PC-3 (cell line): Measurements from ENCODE around the gene TMSB4Y. TPM values are rescaled to one million over a fixed set of nuclear protein-coding genes. Genes with fewer than 3 reads are reported as not detected.

Experiments
- ATAC-seq: fragments of 200-7000 bp; cut with Tn5 transposase; 2 replicates; pipeline ENCODE4 v1.9.1; 2020; ENCODE audit warnings: mild to moderate bottlenecking, moderate library complexity
- BruUV-seq: library from RNA; stranded (reverse); fragments of 400-500 nt; replicated peaks from 2 replicates; lab custom pipeline; 2021; lab: Mats Ljungman, UMichigan
- CTCF ChIA-PET: fragments of 300-600 bp; sonication (Branson Sonifier 250); formaldehyde crosslinking; loops from one replicate; lab custom pipeline; 2022; ENCODE audit warnings: antibody characterized with exemption; lab: Charles Lee
- POLR2A ChIA-PET: fragments of 300-600 bp; sonication (Branson Sonifier 250); formaldehyde crosslinking; loops from one replicate; lab custom pipeline; 2022; ENCODE audit warnings: antibody characterized with exemption; ENCODE audit not compliant: unreplicated experiment; lab: Charles Lee
- DNase-seq: peaks from one replicate; pipeline ENCODE4 v3.0.0-alpha.2; 2015
- H2AFZ ChIP-seq: fragments of 300-600 bp; sonication (generic); 2 replicates; pipeline ENCODE4 v1.6.0; 2016; ENCODE audit warnings: antibody characterized with exemption, low read length
- H3F3A ChIP-seq: fragments of 300-600 bp; sonication (generic); one replicate; pipeline ENCODE4 v1.6.0; 2017; ENCODE audit warnings: antibody characterized with exemption, low read length, control low read depth, mild to moderate bottlenecking; ENCODE audit not compliant: unreplicated experiment
- H3K27ac ChIP-seq: fragments of 300-600 bp; sonication (generic); 2 replicates; pipeline ENCODE4 v1.5.1; 2016; ENCODE audit warnings: mild to moderate bottlenecking, low read length
- H3K27me3 ChIP-seq: fragments of 300-600 bp; sonication (generic); 2 replicates; pipeline ENCODE4 v1.6.1; 2016; ENCODE audit warnings: low read length, mixed read lengths
- H3K36me3 ChIP-seq: fragments of 300-600 bp; sonication (generic); 2 replicates; pipeline ENCODE4 v1.6.1; 2016; ENCODE audit warnings: low read depth, mixed run types, low read length, mixed read lengths
- H3K4me1 ChIP-seq: fragments of 300-600 bp; sonication (generic); 2 replicates; pipeline ENCODE4 v1.5.1; 2016; ENCODE audit warnings: low read length; ENCODE audit not compliant: insufficient read depth
- H3K4me2 ChIP-seq: fragments of 300-600 bp; sonication (generic); 2 replicates; pipeline ENCODE4 v1.6.0; 2016; ENCODE audit warnings: low read length
- H3K4me3 ChIP-seq: fragments of 300-600 bp; sonication (generic); 2 replicates; pipeline ENCODE4 v1.5.1; 2016; ENCODE audit warnings: mild to moderate bottlenecking, low read length, mixed read lengths
- H3K79me2 ChIP-seq: fragments of 300-600 bp; sonication (generic); 2 replicates; pipeline ENCODE4 v1.6.1; 2017; ENCODE audit warnings: low read length, mixed read lengths
- H3K9ac ChIP-seq: fragments of 300-600 bp; sonication (generic); 2 replicates; pipeline ENCODE4 v1.6.0; 2016; ENCODE audit warnings: mild to moderate bottlenecking, low read length
- H3K9me2 ChIP-seq: fragments of 300-600 bp; sonication (generic); replicated peaks from 2 replicates; pipeline ENCODE4 v1.6.1; 2016; ENCODE audit warnings: mixed run types, low read length, mixed read lengths
- H3K9me3 ChIP-seq: fragments of 300-600 bp; sonication (generic); 2 replicates; pipeline ENCODE4 v1.6.1; 2016; ENCODE audit warnings: low read length, mixed read lengths
- H4K20me1 ChIP-seq: fragments of 300-600 bp; sonication (generic); 2 replicates; pipeline ENCODE4 v1.6.1; 2016; ENCODE audit warnings: low read length, mixed read lengths
- CTCF ChIP-seq: fragments of 300-600 bp; sonication (generic); conservative IDR thresholded peaks from 2 replicates; pipeline ENCODE4 v1.5.1; 2017; ENCODE audit warnings: antibody characterized with exemption, low read depth, mild to moderate bottlenecking, low read length
- EZH2 ChIP-seq: fragments of 300-600 bp; sonication (generic); IDR thresholded peaks from one replicate; pipeline ENCODE4 v1.6.1; 2017; ENCODE audit warnings: antibody characterized with exemption, mild to moderate bottlenecking, low read length; ENCODE audit not compliant: unreplicated experiment
- EZH2phosphoT487 ChIP-seq: fragments of 300-600 bp; sonication (generic); IDR thresholded peaks from 2 replicates; pipeline ENCODE4 v1.6.1; 2018; ENCODE audit warnings: mild to moderate bottlenecking, antibody characterized with exemption, low read length, borderline replicate concordance
- intact Hi-C: fragments of 100-400 bp; cut with micrococcal nuclease; formaldehyde crosslinking; loops from 2 replicates; pipeline ENCODE4 v1.9.0; 2023
- total RNA-seq: library from RNA; depleted of rRNA; stranded (reverse); fragments of >200 nt; gene quantifications from 2 replicates; pipeline ENCODE4 v1.2.3, GENCODE V29; 2014

Gene TMSB4Y
- total RNA-seq, 1 experiment from 2014 or later: not detected

- ATAC-seq (no peak), DNase-seq (no peak)
- H3K4me1 ChIP-seq: no peaks in the 10 kb centered on the region
- H2AFZ ChIP-seq: no peak overlapping the region
- no peak overlapping the region for H3K4me3 ChIP-seq
- H3K36me3 ChIP-seq: no peaks in the 10 kb centered on the region
- no peak overlapping the region for H3K27ac ChIP-seq
- intact Hi-C loops: no loop called here
- no TSS peak for BruUV-seq
- H3K4me2 ChIP-seq: no peak overlapping the region
- POLR2A ChIA-PET: no interaction called here
- no peaks in the 10 kb centered on the region for H3K9me2 ChIP-seq
- H3K79me2 ChIP-seq: no peaks in the 10 kb centered on the region
- H3K9me3 ChIP-seq: no peaks in the 10 kb centered on the region
- no peak overlapping the region for H3K9ac ChIP-seq
- no peaks in the 10 kb centered on the region for H3F3A ChIP-seq
- H3K27me3 ChIP-seq: no peaks in the 10 kb centered on the region
- no peaks in the 10 kb centered on the region for H4K20me1 ChIP-seq
- no peak for TF ChIP-seq EZH2phosphoT487
- TF ChIP-seq EZH2: no peak
- CTCF ChIA-PET: no interaction called here
Observed at GRCh38 chrY:13702276-13702675, 1.4 kb upstream of the TMSB4Y start.

- H3K79me2 ChIP-seq: no peaks in the 10 kb centered on the region
- CTCF ChIA-PET: no interaction called here
- POLR2A ChIA-PET: no interaction called here
- H3K4me3 ChIP-seq: no peak overlapping the region
- no peaks in the 10 kb centered on the region for H3K9me2 ChIP-seq
- H3F3A ChIP-seq: no peaks in the 10 kb centered on the region
- BruUV-seq: no TSS peak
- no peaks in the 10 kb centered on the region for H3K36me3 ChIP-seq
- TF ChIP-seq EZH2phosphoT487 (no peak), CTCF (no peak), EZH2 (no peak)
- DNase-seq (no peak), ATAC-seq (no peak)
- no peak overlapping the region for H2AFZ ChIP-seq
- H3K27me3 ChIP-seq: no peaks in the 10 kb centered on the region
- no peaks in the 10 kb centered on the region for H3K9me3 ChIP-seq
- no peak overlapping the region for H3K4me2 ChIP-seq
- no peak overlapping the region for H3K27ac ChIP-seq
- H4K20me1 ChIP-seq: no peaks in the 10 kb centered on the region
- H3K4me1 ChIP-seq: no peaks in the 10 kb centered on the region
- H3K9ac ChIP-seq: no peak overlapping the region
- intact Hi-C loops: no loop called here
Observed at GRCh38 chrY:13704121-13704930, 627 bp downstream of the TMSB4Y start.

- Histone ChIP-seq H3K36me3 (no peaks in the 10 kb centered on the region), H3K4me1 (no peaks in the 10 kb centered on the region), H3K9me3 (no peaks in the 10 kb centered on the region), H3K4me3 (no peak overlapping the region), H3K4me2 (no peak overlapping the region), H3K27ac (no peak overlapping the region), H3K79me2 (no peaks in the 10 kb centered on the region), H2AFZ (no peak overlapping the region), H3K9me2 (no peaks in the 10 kb centered on the region), H3K27me3 (no peaks in the 10 kb centered on the region), H4K20me1 (no peaks in the 10 kb centered on the region), H3F3A (no peaks in the 10 kb centered on the region), H3K9ac (no peak overlapping the region)
- POLR2A ChIA-PET: no interaction called here
- CTCF ChIA-PET: no interaction called here
- intact Hi-C loops: no loop called here
- no peak for DNase-seq
- no peak for ATAC-seq
- no TSS peak for BruUV-seq
- no peak for TF ChIP-seq EZH2
- TF ChIP-seq EZH2phosphoT487: no peak
- no peak for TF ChIP-seq CTCF
Observed at GRCh38 chrY:13705197-13705596, 1.5 kb downstream of the TMSB4Y start.
